ENCODE results near the gene TMPRSS3.

The TMPRSS3 gene

DNA sequence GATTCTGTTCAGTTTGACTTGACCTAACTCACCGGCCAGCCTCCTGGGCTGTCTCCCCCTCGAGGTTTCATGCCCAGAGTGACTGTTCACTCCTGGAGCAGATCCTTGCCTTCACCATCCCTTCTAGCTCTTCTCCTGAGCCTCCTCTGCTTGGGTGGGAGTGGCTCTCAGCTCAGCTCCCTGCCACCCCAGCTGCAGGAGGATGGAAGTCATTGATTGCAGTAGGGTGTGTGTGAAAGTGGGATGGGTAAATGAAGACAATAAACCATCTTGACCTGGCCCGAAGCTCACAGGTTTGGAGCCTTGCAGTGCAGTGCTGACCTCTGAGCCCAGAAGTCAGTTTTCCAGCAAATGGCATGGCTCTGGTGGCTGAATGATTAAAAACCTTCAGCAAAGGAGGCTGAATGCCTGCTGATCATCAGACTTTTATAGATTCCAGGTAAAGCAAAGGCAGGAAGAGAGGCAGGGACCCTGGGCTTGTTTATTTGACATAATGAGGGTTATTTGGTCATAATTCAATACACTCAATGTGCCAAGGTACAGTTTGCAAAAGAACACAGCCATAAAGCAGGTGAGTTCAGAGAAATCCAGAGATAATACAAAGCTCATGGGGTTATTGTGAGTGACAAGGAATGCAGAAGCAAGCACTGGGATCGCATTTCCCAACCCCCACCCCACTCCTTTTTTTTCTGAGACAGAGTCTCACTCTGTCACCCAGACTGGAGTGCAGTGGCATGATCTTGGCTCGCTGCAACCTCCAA lies 63.1 kb downstream of the TMPRSS3 start:
- Histone ChIP-seq H3K36me3 (ENCODE audit: control insufficient read depth, insufficient read depth, low read length) (no peaks in the 10 kb centered on the region), H3K4me1 (ENCODE audit: control insufficient read depth, insufficient read depth, low read length) (no peaks in the 10 kb centered on the region), H3K9ac (ENCODE audit: low read length) (no peak overlapping the region), H3K27ac (ENCODE audit: low read depth, low read length) (no peak overlapping the region), H3K27me3 (ENCODE audit: control insufficient read depth, insufficient read depth, low read length) (no peaks in the 10 kb centered on the region), H3K4me3 (ENCODE audit: low read length) (no peak overlapping the region)

DNA sequence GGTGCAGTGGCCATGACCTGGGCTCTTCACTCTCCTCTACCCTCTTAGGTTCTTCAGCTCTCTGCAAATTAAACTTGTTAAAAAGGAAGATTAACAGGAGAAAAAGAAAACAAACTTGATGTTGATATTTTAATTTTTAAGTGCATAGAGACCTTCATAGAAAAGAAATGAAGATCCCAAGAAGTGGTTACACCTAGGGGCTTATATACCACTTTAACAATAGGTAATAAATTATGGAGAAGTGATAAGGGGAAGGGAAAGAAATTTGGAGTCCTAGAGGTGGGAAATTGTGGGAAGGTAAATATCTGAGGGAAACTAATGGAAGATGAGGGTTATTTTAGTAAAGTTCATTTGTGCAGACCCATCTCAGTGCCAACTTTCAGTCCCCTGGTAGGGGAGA lies 64.2 kb downstream of the TMPRSS3 start:
- Histone ChIP-seq H3K4me1 (ENCODE audit: control insufficient read depth, insufficient read depth, low read length) (no peaks in the 10 kb centered on the region), H3K27ac (ENCODE audit: low read depth, low read length) (no peak overlapping the region), H3K4me3 (ENCODE audit: low read length) (no peak overlapping the region), H3K9ac (ENCODE audit: low read length) (no peak overlapping the region), H3K36me3 (ENCODE audit: control insufficient read depth, insufficient read depth, low read length) (no peaks in the 10 kb centered on the region), H3K27me3 (ENCODE audit: control insufficient read depth, insufficient read depth, low read length) (no peaks in the 10 kb centered on the region)

DNA sequence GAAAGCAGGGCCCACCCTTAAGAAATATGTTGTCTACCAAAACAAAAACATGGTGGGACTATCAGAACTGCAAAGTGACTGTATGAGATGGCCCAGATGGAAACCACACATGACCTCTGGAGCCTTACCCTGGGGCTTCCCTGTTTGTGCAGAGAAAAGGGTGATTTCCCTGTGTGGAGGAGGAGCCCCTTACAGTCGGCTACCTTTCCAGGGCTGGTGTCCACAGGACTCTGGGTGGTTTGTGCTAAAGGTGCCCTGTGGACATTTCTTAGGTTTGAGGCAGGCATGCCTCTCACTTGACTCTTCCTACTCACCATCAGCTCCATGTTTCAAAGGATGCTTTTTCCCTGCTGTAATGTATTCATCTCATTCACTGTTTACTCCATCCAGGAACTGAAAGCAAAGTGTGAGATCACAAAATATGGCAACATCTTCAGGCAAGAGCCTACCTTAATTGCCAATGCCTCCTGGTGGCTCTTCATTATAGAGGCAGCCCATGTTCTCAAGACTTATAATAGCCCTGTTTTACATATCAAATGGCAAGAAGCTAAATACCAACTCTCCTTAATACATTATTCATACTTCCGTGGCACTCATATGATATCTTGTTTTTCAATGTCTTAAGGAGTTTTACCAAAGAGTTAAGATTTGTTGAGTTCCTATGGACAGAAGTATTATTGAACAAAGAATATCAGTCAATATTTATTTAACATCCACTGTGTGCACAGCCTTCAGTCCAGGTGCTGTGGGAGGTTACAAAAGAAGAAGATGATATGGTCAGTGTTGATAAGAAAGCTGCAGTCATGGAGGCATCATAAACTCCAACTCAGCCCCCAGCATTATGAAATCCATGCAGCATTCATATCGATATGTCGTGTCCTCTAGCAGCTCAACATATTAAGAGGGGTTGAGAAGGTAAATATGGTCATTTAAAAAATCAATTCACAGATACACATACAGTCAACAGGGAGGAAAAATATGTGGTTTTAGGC lies 65.2 kb downstream of the TMPRSS3 start:
- Histone ChIP-seq H3K9ac (ENCODE audit: low read length) (no peak overlapping the region), H3K27ac (ENCODE audit: low read depth, low read length) (no peak overlapping the region), H3K36me3 (ENCODE audit: control insufficient read depth, insufficient read depth, low read length) (no peaks in the 10 kb centered on the region), H3K4me1 (ENCODE audit: control insufficient read depth, insufficient read depth, low read length) (no peaks in the 10 kb centered on the region), H3K4me3 (ENCODE audit: low read length) (no peak overlapping the region), H3K27me3 (ENCODE audit: control insufficient read depth, insufficient read depth, low read length) (no peaks in the 10 kb centered on the region)

DNA sequence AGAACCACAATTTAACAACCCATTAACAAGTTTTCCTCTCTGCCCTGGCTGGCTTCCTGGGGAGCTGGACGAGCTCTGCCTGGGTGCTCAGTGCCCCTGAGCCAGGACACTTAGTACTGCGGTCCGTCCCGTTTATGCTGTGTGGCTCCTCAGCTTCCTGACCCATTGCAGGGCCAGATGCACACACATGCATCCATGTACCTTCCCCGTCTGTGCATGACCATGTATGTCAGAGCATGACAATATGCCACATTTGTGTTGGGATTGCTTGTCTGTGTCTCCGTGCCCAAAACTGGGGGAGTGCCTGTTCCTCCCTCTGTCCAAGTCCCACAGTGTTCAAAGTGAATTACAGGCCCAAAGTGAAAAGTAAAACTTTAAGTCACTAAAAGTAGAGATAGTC lies 71.0 kb downstream of the TMPRSS3 start:
- H3K27me3 ChIP-seq (ENCODE audit: control insufficient read depth, insufficient read depth, low read length), result no peaks in the 10 kb centered on the region

More for the DNA sequence above, 71.0 kb downstream of the TMPRSS3 start:
- Histone ChIP-seq H3K27ac (ENCODE audit: low read depth, low read length) (no peak overlapping the region), H3K4me1 (ENCODE audit: control insufficient read depth, insufficient read depth, low read length) (no peaks in the 10 kb centered on the region), H3K9ac (ENCODE audit: low read length) (no peak overlapping the region), H3K4me3 (ENCODE audit: low read length) (no peak overlapping the region), H3K36me3 (ENCODE audit: control insufficient read depth, insufficient read depth, low read length) (no peaks in the 10 kb centered on the region)
